Measurements from ENCODE around the gene ENG.
A peak's percentile ranks its signal among the peaks of the same experiment; 100 is the strongest.

Gene ENG

GRCh38 chr9:127866535-127866934 is 12.1 kb upstream of the ENG start:
- no peak for DNase-seq (ENCODE audit: low read depth in 2 of 2, low spot score in 1 of 2)

- DNase-seq (ENCODE audit: low read depth in 2 of 2, low spot score in 1 of 2), result no peak
Measured at GRCh38 chr9:127865645-127866464, 11.4 kb upstream of the ENG start.

GRCh38 chr9:127863191-127863621 is 8.7 kb upstream of the ENG start:
- no peak for DNase-seq (ENCODE audit: low read depth in 2 of 2, low spot score in 1 of 2)

- peak; percentile 24 to 25 for DNase-seq (ENCODE audit: low read depth in 2 of 2, low spot score in 1 of 2)
Measured at GRCh38 chr9:127862075-127863011, 7.9 kb upstream of the ENG start.

GRCh38 chr9:127860779-127861178 is 6.3 kb upstream of the ENG start:
- no peak for DNase-seq (ENCODE audit: low read depth in 2 of 2, low spot score in 1 of 2)

GRCh38 chr9:127860260-127860659 is 5.8 kb upstream of the ENG start:
- no peak for DNase-seq (ENCODE audit: low read depth in 2 of 2, low spot score in 1 of 2)

- DNase-seq (ENCODE audit: low read depth in 2 of 2, low spot score in 1 of 2), result no peak
Measured at GRCh38 chr9:127858041-127858512, 3.6 kb upstream of the ENG start.

GRCh38 chr9:127857278-127857677 is 2.8 kb upstream of the ENG start:
- no peak for DNase-seq (ENCODE audit: low read depth in 2 of 2, low spot score in 1 of 2)

GRCh38 chr9:127856729-127857116 is 2.3 kb upstream of the ENG start:
- no peak for DNase-seq (ENCODE audit: low read depth in 2 of 2, low spot score in 1 of 2)

- DNase-seq (ENCODE audit: low read depth in 2 of 2, low spot score in 1 of 2), result no peak
Measured at GRCh38 chr9:127856094-127856728, 1.8 kb upstream of the ENG start.

- no peak for DNase-seq (ENCODE audit: low read depth in 2 of 2, low spot score in 1 of 2)
Measured at GRCh38 chr9:127855522-127855921, 1.1 kb upstream of the ENG start.

GRCh38 chr9:127854960-127855359 is 502 bp upstream of the ENG start:
- no peak for DNase-seq (ENCODE audit: low read depth in 2 of 2, low spot score in 1 of 2)

- DNase-seq (ENCODE audit: low read depth in 2 of 2, low spot score in 1 of 2), result no peak
Measured at GRCh38 chr9:127853312-127854183, 910 bp downstream of the ENG start.

GRCh38 chr9:127852829-127853228 is 1.6 kb downstream of the ENG start:
- no peak for DNase-seq (ENCODE audit: low read depth in 2 of 2, low spot score in 1 of 2)

- DNase-seq (ENCODE audit: low read depth in 2 of 2, low spot score in 1 of 2), result no peak
Measured at GRCh38 chr9:127850286-127850830, 4.1 kb downstream of the ENG start.

GRCh38 chr9:127848756-127849504 is 5.5 kb downstream of the ENG start:
- DNase-seq (ENCODE audit: low read depth in 2 of 2, low spot score in 1 of 2), result no peak

GRCh38 chr9:127847833-127848755 is 6.4 kb downstream of the ENG start:
- DNase-seq (ENCODE audit: low read depth in 2 of 2, low spot score in 1 of 2), result no peak

- DNase-seq (ENCODE audit: low read depth in 2 of 2, low spot score in 1 of 2), result no peak
Measured at GRCh38 chr9:127847178-127847510, 7.3 kb downstream of the ENG start.

Measured in stimulated activated CD8-positive, alpha-beta memory T cell treated with anti-CD3 and anti-CD28 coated beads, Interleukin-4, amount 100 ng/mL, for 1 hour (primary cell).